Gastrocnemius medialis (tissue), 4 donors: Measurements from ENCODE around the gene DBP. TPM values are rescaled to one million over a fixed set of nuclear protein-coding genes. Genes with fewer than 3 reads are reported as not detected.

Source experiments
- ATAC-seq, 2 donors: fragments of 150-250 bp; one replicate each; pipeline ENCODE4 v1.9.1; 2016
- DNase-seq, 2 donors: peaks; one replicate each; pipeline ENCODE4 v3.0.0-alpha.2; 2019
- H3K27ac ChIP-seq, 4 donors: fragments of 200-600 bp; sonication (generic); 1 replicate in 1 of 4; 2 replicates in 3 of 4; pipeline ENCODE4 v1.5.1; 2016 to 2018; ENCODE audit warnings: mild to moderate bottlenecking in 2 of 4, moderate library complexity in 1 of 4
- H3K27me3 ChIP-seq, 3 donors: fragments of 200-600 bp; sonication (generic) in 2 of 3; 1 replicate in 1 of 3; 2 replicates in 2 of 3; pipeline versions ENCODE4 v1.5.1 to v1.6.0; 2016 to 2019; ENCODE audit warnings: mild to moderate bottlenecking in 1 of 3, moderate library complexity in 1 of 3
- H3K36me3 ChIP-seq, 2 donors: fragments of 200-600 bp; sonication (generic) in 1 of 2; one replicate each; pipeline ENCODE4 v1.5.1; 2017 to 2018
- H3K4me1 ChIP-seq, 2 donors: fragments of 200-600 bp; sonication (generic) in 1 of 2; one replicate each; pipeline ENCODE4 v1.5.1; 2016 to 2017; ENCODE audit warnings: mild to moderate bottlenecking in 2 of 2
- H3K4me3 ChIP-seq, 4 donors: fragments of 200-600 bp; sonication (generic) in 3 of 4; 1 replicate in 1 of 4; 2 replicates in 3 of 4; pipeline ENCODE4 v1.5.1; 2016 to 2019; ENCODE audit warnings: mild to moderate bottlenecking in 2 of 4
- H3K9me3 ChIP-seq, 3 donors: fragments of 200-600 bp; sonication (generic) in 2 of 3; 1 replicate in 1 of 3; 2 replicates in 2 of 3; pipeline ENCODE4 v1.5.1; 2016 to 2019
- CTCF ChIP-seq, 5 experiments: fragments of 450-650 bp in 3 of 5; fragments of 200-600 bp in 2 of 5; sonication (generic) in 2 of 5; IDR thresholded peaks in 4 of 5; conservative IDR thresholded peaks in 1 of 5; 1 replicate in 4 of 5; 2 replicates in 1 of 5; pipeline ENCODE4 v1.5.1; 2016 to 2019; ENCODE audit warnings: antibody characterized with exemption in 5 of 5, mild to moderate bottlenecking in 3 of 5, moderate library complexity in 3 of 5
- POLR2A ChIP-seq, 2 donors: fragments of 450-650 bp; IDR thresholded peaks; one replicate each; pipeline ENCODE4 v1.6.1; 2017; ENCODE audit warnings: antibody characterized with exemption in 2 of 2, mild to moderate bottlenecking in 2 of 2, moderate library complexity in 2 of 2
- in situ Hi-C, 4 donors: fragments of 200-750 bp; cut with MboI; loops; one replicate each; pipeline versions ENCODE4 v1.15.0 to v1.8.0; 2017; ENCODE audit warnings: low sequenced_read_pairs in 4 of 4
- intact Hi-C: fragments of 100-400 bp; cut with DNase I; formaldehyde crosslinking; loops from one replicate; pipeline ENCODE4 v1.15.1; 2023; ENCODE audit warnings: low total_unique reads
- total RNA-seq, 4 donors: library from RNA; depleted of rRNA; stranded (reverse); fragments of >200 nt; gene quantifications; one replicate each; pipeline versions ENCODE4 v1.1.0 to v1.2.3, GENCODE V29; 2016

DBP gene
- total RNA-seq, 4 donors from 2014 or later, result 1.7 to 12.9 (median 4.4) TPM

DNA sequence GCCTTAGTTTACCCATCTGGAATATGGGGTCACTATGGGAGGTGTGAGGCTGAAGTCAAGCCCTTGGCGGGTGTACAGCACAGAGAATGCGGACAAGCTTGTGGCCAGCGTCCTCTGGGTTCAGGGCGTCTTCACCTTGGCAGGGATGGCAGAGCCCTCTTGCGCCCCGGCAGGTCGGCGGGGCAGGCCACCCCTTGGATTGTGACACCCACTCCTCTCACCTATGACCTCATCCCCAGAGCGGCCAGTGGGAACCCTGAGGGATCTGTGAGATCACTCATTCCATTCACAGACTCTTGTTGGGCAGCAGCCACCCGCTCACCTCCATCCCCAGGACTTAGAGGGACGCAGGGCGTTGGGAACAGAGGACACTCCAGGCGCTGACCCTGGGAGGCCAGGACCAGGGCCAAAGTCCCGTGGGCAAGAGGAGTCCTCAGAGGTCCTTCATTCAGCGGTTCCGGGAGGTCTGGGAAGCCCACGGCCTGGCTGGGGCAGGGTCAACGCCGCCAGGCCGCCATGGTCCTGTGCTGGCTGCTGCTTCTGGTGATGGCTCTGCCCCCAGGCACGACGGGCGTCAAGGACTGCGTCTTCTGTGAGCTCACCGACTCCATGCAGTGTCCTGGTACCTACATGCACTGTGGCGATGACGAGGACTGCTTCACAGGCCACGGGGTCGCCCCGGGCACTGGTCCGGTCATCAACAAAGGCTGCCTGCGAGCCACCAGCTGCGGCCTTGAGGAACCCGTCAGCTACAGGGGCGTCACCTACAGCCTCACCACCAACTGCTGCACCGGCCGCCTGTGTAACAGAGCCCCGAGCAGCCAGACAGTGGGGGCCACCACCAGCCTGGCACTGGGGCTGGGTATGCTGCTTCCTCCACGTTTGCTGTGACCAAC is 30.5 kb downstream of the DBP start, which contains the start of gene SPACA4:
TSS of gene SPACA4 (plus strand) at position 280 of the 896 bp plus-strand sequence. CDS start at position 517, 237 bp downstream.
- DNase-seq, result no peak
- Histone ChIP-seq H3K36me3 (no peaks in the 10 kb centered on the region), H3K27me3 (no peaks in the 10 kb centered on the region), H3K27ac (no peak within 1 kb of the TSS), H3K4me1 (no peaks in the 10 kb centered on the region), H3K4me3 (no peak within 1 kb of the TSS), H3K9me3 (no peaks in the 10 kb centered on the region)
- TF ChIP-seq POLR2A (IDR thresholded peaks at IDR 0.05) (no peak), CTCF (IDR thresholded peaks at IDR 0.05 in 4 of 5, conservative IDR thresholded peaks at IDR 0.05 in 1 of 5) (no peak)
- in situ Hi-C loops, result no loop called here
- intact Hi-C loops, result no loop called here
- ATAC-seq, result no peak

DNA sequence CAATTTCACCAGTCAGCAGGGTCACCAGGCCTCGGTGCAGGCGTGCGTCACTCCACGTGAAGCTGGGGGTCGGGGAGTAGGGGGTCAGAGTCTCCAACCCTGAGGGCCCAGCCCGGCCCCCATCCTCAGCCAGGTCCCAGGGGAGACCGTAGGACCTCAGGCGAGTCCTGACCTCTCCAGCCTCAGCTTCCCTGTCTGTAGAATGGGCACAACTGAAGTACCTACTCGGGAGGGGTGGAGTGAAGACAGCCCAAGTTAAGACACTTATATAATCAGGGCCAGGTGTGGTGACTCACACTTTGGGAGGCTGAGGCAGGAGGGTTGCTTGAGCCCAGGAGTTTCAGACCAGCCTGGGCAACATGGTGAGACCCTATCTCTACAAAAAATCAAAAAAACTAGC is 33.3 kb downstream of the DBP start:
- no peak for TF ChIP-seq POLR2A (IDR thresholded peaks at IDR 0.05)
- TF ChIP-seq CTCF (IDR thresholded peaks at IDR 0.05 in 4 of 5, conservative IDR thresholded peaks at IDR 0.05 in 1 of 5), result no peak
- ATAC-seq (no peak), DNase-seq (no peak)
- H3K27me3 ChIP-seq, result no peaks in the 10 kb centered on the region
- no peak overlapping the region for H3K4me3 ChIP-seq
- H3K36me3 ChIP-seq, result no peaks in the 10 kb centered on the region
- H3K27ac ChIP-seq, result no peak overlapping the region
- intact Hi-C loops (no loop called here), in situ Hi-C loops (no loop called here)
- H3K9me3 ChIP-seq, result no peaks in the 10 kb centered on the region
- no peaks in the 10 kb centered on the region for H3K4me1 ChIP-seq

DNA sequence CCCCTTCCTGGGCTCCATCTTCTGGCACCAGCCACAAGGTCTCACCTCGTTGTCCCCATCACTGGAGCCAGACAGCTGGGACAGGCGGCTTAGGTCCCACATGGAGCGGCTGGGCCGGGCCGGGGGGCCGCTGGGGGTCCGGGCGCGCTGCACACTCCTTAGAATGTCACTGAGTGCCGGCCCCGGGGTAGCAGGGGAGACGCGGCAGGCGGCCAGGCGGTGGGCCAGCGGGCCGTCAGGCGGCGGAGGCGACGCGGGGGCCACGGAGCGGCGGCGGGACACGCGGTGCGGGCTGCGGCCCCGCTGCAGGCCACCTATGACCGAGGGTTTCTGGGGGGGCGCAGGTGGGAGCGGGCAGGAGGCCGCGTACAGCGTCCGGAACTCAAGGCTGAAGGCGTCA is 33.7 kb downstream of the DBP start:
- DNase-seq, result no peak
- Histone ChIP-seq H3K27me3 (no peaks in the 10 kb centered on the region), H3K4me3 (no peak overlapping the region), H3K4me1 (no peaks in the 10 kb centered on the region), H3K9me3 (no peaks in the 10 kb centered on the region), H3K36me3 (no peaks in the 10 kb centered on the region), H3K27ac (no peak overlapping the region)
- intact Hi-C loops (no loop called here), in situ Hi-C loops (no loop called here)
- TF ChIP-seq POLR2A (IDR thresholded peaks at IDR 0.05), result no peak
- no peak for TF ChIP-seq CTCF (IDR thresholded peaks at IDR 0.05 in 4 of 5, conservative IDR thresholded peaks at IDR 0.05 in 1 of 5)
- ATAC-seq, result no peak

DNA sequence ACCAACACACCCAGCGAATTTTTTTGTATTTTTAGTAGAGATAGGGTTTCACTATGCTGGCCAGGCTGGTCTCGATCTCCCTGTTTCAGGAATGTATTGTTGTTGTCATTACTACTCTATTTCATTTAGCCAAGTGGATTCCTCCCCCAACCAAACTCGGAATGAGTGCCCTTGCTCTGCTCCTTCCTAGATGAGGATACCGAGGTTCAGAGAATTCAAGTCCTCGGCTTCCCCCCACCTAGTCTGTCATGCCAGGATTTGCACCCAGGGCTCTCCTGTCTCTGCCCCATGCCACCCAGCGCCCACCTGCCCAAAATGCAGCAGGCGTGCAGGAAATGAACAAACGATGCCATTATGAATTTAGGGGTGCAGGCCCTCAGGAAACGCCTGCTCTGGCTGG is 34.2 kb downstream of the DBP start:
- H3K27ac ChIP-seq, result no peak overlapping the region
- no peaks in the 10 kb centered on the region for H3K36me3 ChIP-seq
- H3K27me3 ChIP-seq, result no peaks in the 10 kb centered on the region
- no peaks in the 10 kb centered on the region for H3K4me1 ChIP-seq
- H3K4me3 ChIP-seq, result no peak overlapping the region
- DNase-seq (no peak), ATAC-seq (no peak)
- H3K9me3 ChIP-seq, result no peaks in the 10 kb centered on the region
- TF ChIP-seq CTCF (IDR thresholded peaks at IDR 0.05 in 4 of 5, conservative IDR thresholded peaks at IDR 0.05 in 1 of 5) (no peak), POLR2A (IDR thresholded peaks at IDR 0.05) (no peak)
- intact Hi-C loops (no loop called here), in situ Hi-C loops (no loop called here)
